ENCODE measurements around the gene GMCL2. TPM values are rescaled to one million over a fixed set of nuclear protein-coding genes. Genes with fewer than 3 reads are reported as not detected.
A peak's percentile ranks its signal among the peaks of the same experiment; 100 is the strongest.

The GMCL2 gene
- total RNA-seq, 2 experiments from 2014 or later, result not detected

GRCh38 chr5:178203670-178204181 lies 16.6 kb upstream of the GMCL2 start:
- POLR2A ChIA-PET, result interaction anchor here (0.9 to 1.6 kb wide), 7 partner anchors 8 to 83 kb away, joined by 3 to 9 read pairs (median 4); no protein-coding TSS in a partner anchor

DNA sequence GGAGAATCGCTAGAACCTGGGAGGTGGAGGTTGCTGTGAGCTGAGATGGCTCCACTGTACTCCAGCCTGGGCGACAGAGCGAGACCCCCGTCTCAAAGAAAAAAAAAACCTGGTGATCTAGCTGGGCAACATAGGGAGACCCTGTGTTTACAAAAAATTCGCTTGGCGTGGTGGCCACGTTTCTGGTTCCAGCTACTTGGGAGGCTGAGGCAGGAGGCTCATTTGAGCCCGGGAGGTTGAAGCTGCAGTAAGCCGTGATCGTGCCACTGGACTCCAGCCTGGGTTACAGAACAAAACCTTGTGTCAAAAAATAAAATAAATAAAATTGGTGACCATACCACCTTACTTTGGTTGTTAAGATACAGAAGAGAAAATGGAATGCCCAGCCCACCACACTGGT lies 15.4 kb upstream of the GMCL2 start:
- no peaks in the 10 kb centered on the region for H3K9me2 ChIP-seq (ENCODE audit: insufficient read depth, low read length)
- intact Hi-C loops (cut with micrococcal nuclease; ENCODE audit: unreplicated experiment), result no loop called here
- no peak overlapping the region for H2AFZ ChIP-seq (ENCODE audit: low read length)
- peaks cover 23% of the 10 kb centered on the region for H4K20me1 ChIP-seq (ENCODE audit: insufficient read depth, low read length)
- no peak for DNase-seq (ENCODE audit: low spot score)
- BruUV-seq (replicated peaks), result TSS peak; percentile 53
- no peak overlapping the region for H3K4me3 ChIP-seq (ENCODE audit: low read depth, low read length, poor library complexity, severe bottlenecking)
- ChIA-PET CTCF (ENCODE audit: unreplicated experiment) (no interaction called here), POLR2A (interaction anchor here (1.2 kb wide), 1 partner anchor 21 kb away, joined by 7 read pairs; no protein-coding TSS in a partner anchor)
- H3K27ac ChIP-seq (ENCODE audit: low read depth, low read length, poor library complexity, severe bottlenecking), result no peak overlapping the region
- H3K36me3 ChIP-seq (ENCODE audit: insufficient read depth, low read length), result peaks cover 31% of the 10 kb centered on the region
- no peaks in the 10 kb centered on the region for H3K9me3 ChIP-seq (ENCODE audit: low read length)
- TF ChIP-seq EZH2phosphoT487 (IDR thresholded peaks at IDR 0.05; ENCODE audit: borderline replicate concordance, low read depth, low read length), result no peak
- TF ChIP-seq, protein P1, sequence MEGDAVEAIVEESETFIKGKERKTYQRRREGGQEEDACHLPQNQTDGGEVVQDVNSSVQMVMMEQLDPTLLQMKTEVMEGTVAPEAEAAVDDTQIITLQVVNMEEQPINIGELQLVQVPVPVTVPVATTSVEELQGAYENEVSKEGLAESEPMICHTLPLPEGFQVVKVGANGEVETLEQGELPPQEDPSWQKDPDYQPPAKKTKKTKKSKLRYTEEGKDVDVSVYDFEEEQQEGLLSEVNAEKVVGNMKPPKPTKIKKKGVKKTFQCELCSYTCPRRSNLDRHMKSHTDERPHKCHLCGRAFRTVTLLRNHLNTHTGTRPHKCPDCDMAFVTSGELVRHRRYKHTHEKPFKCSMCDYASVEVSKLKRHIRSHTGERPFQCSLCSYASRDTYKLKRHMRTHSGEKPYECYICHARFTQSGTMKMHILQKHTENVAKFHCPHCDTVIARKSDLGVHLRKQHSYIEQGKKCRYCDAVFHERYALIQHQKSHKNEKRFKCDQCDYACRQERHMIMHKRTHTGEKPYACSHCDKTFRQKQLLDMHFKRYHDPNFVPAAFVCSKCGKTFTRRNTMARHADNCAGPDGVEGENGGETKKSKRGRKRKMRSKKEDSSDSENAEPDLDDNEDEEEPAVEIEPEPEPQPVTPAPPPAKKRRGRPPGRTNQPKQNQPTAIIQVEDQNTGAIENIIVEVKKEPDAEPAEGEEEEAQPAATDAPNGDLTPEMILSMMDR (conservative IDR thresholded peaks at IDR 0.05; ENCODE audit: low read length), result no peak
- H3K4me1 ChIP-seq (ENCODE audit: insufficient read depth, low read length, poor library complexity, severe bottlenecking), result peaks cover 17% of the 10 kb centered on the region
- H3K79me2 ChIP-seq (ENCODE audit: insufficient read depth, low read depth, low read length), result peaks cover 44% of the 10 kb centered on the region
- H3K4me2 ChIP-seq (ENCODE audit: low read length), result no peak overlapping the region

More at GRCh38 chr5:178203670-178204181, 16.6 kb upstream of the GMCL2 start:
- H3K9me2 ChIP-seq (ENCODE audit: insufficient read depth, low read length), result no peaks in the 10 kb centered on the region
- DNase-seq (ENCODE audit: low spot score), result no peak
- intact Hi-C loops (cut with micrococcal nuclease; ENCODE audit: unreplicated experiment), result loop anchor here (2.0 kb wide), 1 partner anchor 29 kb away; the partner anchor contains the start of gene PHYKPL
- peaks cover 35% of the 10 kb centered on the region for H4K20me1 ChIP-seq (ENCODE audit: insufficient read depth, low read length)
- CTCF ChIA-PET (ENCODE audit: unreplicated experiment), result interaction anchor here (0.6 kb wide), 1 partner anchor 74 kb away, joined by 3 read pairs; no protein-coding TSS in a partner anchor
- peak overlapping the region; percentile 69; the same call in 1 of the 2 replicates for H2AFZ ChIP-seq (ENCODE audit: low read length)
- H3K9me3 ChIP-seq (ENCODE audit: low read length), result no peaks in the 10 kb centered on the region
- H3K4me1 ChIP-seq (ENCODE audit: insufficient read depth, low read length, poor library complexity, severe bottlenecking), result peaks cover 20% of the 10 kb centered on the region
- H3K27ac ChIP-seq (ENCODE audit: low read depth, low read length, poor library complexity, severe bottlenecking), result peak overlapping the region; percentile 82
- TSS peak; percentile 97 for BruUV-seq (replicated peaks)
- H3K36me3 ChIP-seq (ENCODE audit: insufficient read depth, low read length), result peaks cover 43% of the 10 kb centered on the region
- H3K4me3 ChIP-seq (ENCODE audit: low read depth, low read length, poor library complexity, severe bottlenecking), result peak overlapping the region; percentile 99
- H3K79me2 ChIP-seq (ENCODE audit: insufficient read depth, low read depth, low read length), result peaks cover 56% of the 10 kb centered on the region
- peak overlapping the region; percentile 81 for H3K4me2 ChIP-seq (ENCODE audit: low read length)
- TF ChIP-seq, protein P1 (conservative IDR thresholded peaks at IDR 0.05; ENCODE audit: low read length), result no peak
- TF ChIP-seq EZH2phosphoT487 (IDR thresholded peaks at IDR 0.05; ENCODE audit: borderline replicate concordance, low read depth, low read length), result no peak

DNA sequence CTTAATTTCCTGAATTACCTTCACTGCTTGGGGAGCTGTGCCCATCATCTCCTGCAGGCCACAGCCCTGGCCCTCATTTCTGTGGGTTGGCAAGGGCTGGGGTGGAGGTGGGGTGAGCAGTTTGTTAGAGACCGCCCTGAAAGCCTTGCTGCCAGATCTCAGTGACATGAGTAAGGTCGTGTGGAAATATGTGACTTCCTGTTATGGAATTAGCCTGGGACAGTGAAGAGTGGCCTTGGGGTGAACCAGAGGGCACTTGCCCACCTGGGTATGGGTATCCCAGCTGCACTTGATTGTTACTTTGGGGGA lies 14.7 kb upstream of the GMCL2 start:
- Histone ChIP-seq H3K4me1 (ENCODE audit: insufficient read depth, low read length, poor library complexity, severe bottlenecking) (peaks cover 10% of the 10 kb centered on the region), H2AFZ (ENCODE audit: low read length) (no peak overlapping the region), H3K4me2 (ENCODE audit: low read length) (no peak overlapping the region), H3K79me2 (ENCODE audit: insufficient read depth, low read depth, low read length) (peaks cover 38% of the 10 kb centered on the region), H4K20me1 (ENCODE audit: insufficient read depth, low read length) (peaks cover 16% of the 10 kb centered on the region), H3K9me2 (ENCODE audit: insufficient read depth, low read length) (no peaks in the 10 kb centered on the region), H3K27ac (ENCODE audit: low read depth, low read length, poor library complexity, severe bottlenecking) (no peak overlapping the region), H3K4me3 (ENCODE audit: low read depth, low read length, poor library complexity, severe bottlenecking) (no peak overlapping the region), H3K9me3 (ENCODE audit: low read length) (no peaks in the 10 kb centered on the region), H3K36me3 (ENCODE audit: insufficient read depth, low read length) (peaks cover 25% of the 10 kb centered on the region)
- ChIA-PET CTCF (ENCODE audit: unreplicated experiment) (no interaction called here), POLR2A (interaction anchor here (0.6 to 1.2 kb wide), 5 partner anchors 21 to 610 kb away, joined by 3 to 7 read pairs (median 3); partner anchors contain the start of gene TMED9)
- intact Hi-C loops (cut with micrococcal nuclease; ENCODE audit: unreplicated experiment), result no loop called here
- no peak for DNase-seq (ENCODE audit: low spot score)
- BruUV-seq (replicated peaks), result no TSS peak
- TF ChIP-seq EZH2phosphoT487 (IDR thresholded peaks at IDR 0.05; ENCODE audit: borderline replicate concordance, low read depth, low read length), result no peak
- TF ChIP-seq, protein P1 (conservative IDR thresholded peaks at IDR 0.05; ENCODE audit: low read length), result no peak

Data from OCI-LY7 (cell line).